PC-9 (cell line): ENCODE results near the gene TOMM6. TPM values are rescaled to one million over a fixed set of nuclear protein-coding genes. Genes with fewer than 3 reads are reported as not detected.

Experiments
- BruUV-seq: library from RNA; stranded (reverse); fragments of 400-500 nt; replicated peaks from 2 replicates; lab custom pipeline; 2021; lab: Mats Ljungman, UMichigan
- CTCF ChIA-PET: fragments of 300-600 bp; sonication (Branson Sonifier 250); formaldehyde crosslinking; loops from one replicate; lab custom pipeline; 2022; ENCODE audit warnings: antibody characterized with exemption; lab: Charles Lee
- POLR2A ChIA-PET: fragments of 300-600 bp; sonication (Branson Sonifier 250); formaldehyde crosslinking; loops from one replicate; lab custom pipeline; 2022; ENCODE audit warnings: antibody characterized with exemption; ENCODE audit not compliant: unreplicated experiment; lab: Charles Lee
- DNase-seq, 2 experiments: peaks; one replicate each; pipeline versions ENCODE4 v3.0.0 to v3.0.0-alpha.2; 2015 to 2022; ENCODE audit warnings: mixed read lengths in 1 of 2
- H2AFZ ChIP-seq: fragments of 200-600 bp; sonication (generic); 2 replicates; pipeline ENCODE4 v1.8.1; 2017; ENCODE audit warnings: antibody characterized with exemption
- H3F3A ChIP-seq: fragments of 200-600 bp; sonication (generic); 2 replicates; pipeline ENCODE4 v1.8.1; 2017; ENCODE audit warnings: antibody characterized with exemption, mild to moderate bottlenecking, low read depth; ENCODE audit not compliant: insufficient read depth
- H3K27ac ChIP-seq: fragments of 200-600 bp; sonication (generic); 2 replicates; pipeline ENCODE4 v1.6.1; 2016; ENCODE audit warnings: mixed run types
- H3K27me3 ChIP-seq: fragments of 200-600 bp; sonication (generic); 2 replicates; pipeline ENCODE4 v1.6.1; 2016; ENCODE audit warnings: low read depth, mixed run types; ENCODE audit not compliant: insufficient read depth
- H3K36me3 ChIP-seq: fragments of 200-600 bp; sonication (generic); 2 replicates; pipeline ENCODE4 v1.6.1; 2016; ENCODE audit warnings: low read depth, mixed run types
- H3K4me1 ChIP-seq: fragments of 200-600 bp; sonication (generic); replicated peaks from 2 replicates; pipeline ENCODE4 v1.6.1; 2016; ENCODE audit warnings: mixed run types; ENCODE audit not compliant: insufficient read depth
- H3K4me2 ChIP-seq: fragments of 200-600 bp; sonication (generic); 2 replicates; pipeline ENCODE4 v1.6.1; 2017; ENCODE audit warnings: mixed run types
- H3K4me3 ChIP-seq: fragments of 200-600 bp; sonication (generic); 2 replicates; pipeline ENCODE4 v1.6.1; 2016; ENCODE audit warnings: mixed run types
- H3K79me2 ChIP-seq: fragments of 200-600 bp; sonication (generic); 2 replicates; pipeline ENCODE4 v1.6.1; 2017; ENCODE audit warnings: low read depth, mixed run types
- H3K9me2 ChIP-seq: fragments of 200-600 bp; sonication (generic); 2 replicates; pipeline ENCODE4 v1.8.1; 2017; ENCODE audit warnings: mild to moderate bottlenecking; ENCODE audit not compliant: insufficient read depth
- H3K9me3 ChIP-seq: fragments of 200-600 bp; sonication (generic); 2 replicates; pipeline ENCODE4 v1.8.1; 2016; ENCODE audit warnings: low read depth; ENCODE audit not compliant: insufficient read depth
- H4K20me1 ChIP-seq: fragments of 200-600 bp; sonication (generic); 2 replicates; pipeline ENCODE4 v1.8.1; 2017; ENCODE audit not compliant: insufficient read depth
- CTCF ChIP-seq: fragments of 200-600 bp; sonication (generic); conservative IDR thresholded peaks from 2 replicates; pipeline ENCODE4 v1.6.1; 2017; ENCODE audit warnings: mixed run types, antibody characterized with exemption, mild to moderate bottlenecking, moderate library complexity
- EZH2 ChIP-seq: fragments of 200-600 bp; sonication (generic); IDR thresholded peaks from 2 replicates; pipeline ENCODE4 v1.8.0; 2017; ENCODE audit warnings: antibody characterized with exemption, low read depth
- intact Hi-C: fragments of 100-400 bp; cut with micrococcal nuclease; formaldehyde crosslinking; loops from one replicate; pipeline ENCODE4 v1.10.0; 2022; ENCODE audit not compliant: unreplicated experiment
- total RNA-seq: library from RNA; stranded (reverse); gene quantifications from 2 replicates; pipeline ENCODE4 v1.2.3, GENCODE V29; 2021

TOMM6 gene
- total RNA-seq, 1 experiment from 2014 or later, result 170 TPM

GRCh38 chr6:41779336-41779735, 8.2 kb upstream of the TOMM6 start:
- H3K27ac ChIP-seq, result no peak overlapping the region
- peaks cover 27% of the 10 kb centered on the region for H3K4me1 ChIP-seq
- POLR2A ChIA-PET, result interaction anchor here (0.6 kb wide), 2 partner anchors 16 to 318 kb away, joined by 3 to 4 read pairs; no protein-coding TSS in a partner anchor
- intact Hi-C loops, result no loop called here
- H3K4me3 ChIP-seq, result peak overlapping the region; percentile 94
- peak overlapping the region; percentile 96 for H3K4me2 ChIP-seq
- no TSS peak for BruUV-seq
- no peak for DNase-seq
- H4K20me1 ChIP-seq, result no peaks in the 10 kb centered on the region
- no peaks in the 10 kb centered on the region for H3K9me2 ChIP-seq
- peaks cover 26% of the 10 kb centered on the region for H3F3A ChIP-seq
- H2AFZ ChIP-seq, result peak overlapping the region; percentile 74; the same call in 1 of the 2 replicates
- H3K27me3 ChIP-seq, result no peaks in the 10 kb centered on the region
- CTCF ChIA-PET, result interaction anchor here (0.6 to 0.9 kb wide), 4 partner anchors 69 to 1101 kb away, joined by 3 to 8 read pairs (median 4); no protein-coding TSS in a partner anchor
- no peaks in the 10 kb centered on the region for H3K79me2 ChIP-seq
- H3K9me3 ChIP-seq, result no peaks in the 10 kb centered on the region
- H3K36me3 ChIP-seq, result no peaks in the 10 kb centered on the region
- TF ChIP-seq EZH2 (no peak), CTCF (no peak)

- peak within 1 kb of the TSS; percentile 95 for H2AFZ ChIP-seq
- H3K9me2 ChIP-seq, result no peaks in the 10 kb centered on the region
- intact Hi-C loops, result loop anchor here (1.0 to 10.0 kb wide), 6 partner anchors 157 to 1097 kb away; partner anchors contain the start of genes PRPH2 and RPL7L1
- H3K27ac ChIP-seq, result peak within 1 kb of the TSS; percentile 43; the same call in 1 of the 2 replicates
- no peaks in the 10 kb centered on the region for H3K9me3 ChIP-seq
- DNase-seq, result peak; percentile 79 to 97
- peaks cover 33% of the 10 kb centered on the region for H3F3A ChIP-seq
- peak within 1 kb of the TSS; percentile 94 for H3K4me3 ChIP-seq
- no peaks in the 10 kb centered on the region for H3K27me3 ChIP-seq
- no TSS peak for BruUV-seq
- H3K36me3 ChIP-seq, result no peaks in the 10 kb centered on the region
- H3K4me1 ChIP-seq, result peaks cover 34% of the 10 kb centered on the region
- ChIA-PET CTCF (interaction anchor here (0.6 to 0.9 kb wide), 4 partner anchors 70 to 1100 kb away, joined by 3 to 8 read pairs (median 4); no protein-coding TSS in a partner anchor), POLR2A (interaction anchor here (0.6 kb wide), 2 partner anchors 17 to 318 kb away, joined by 3 to 4 read pairs; no protein-coding TSS in a partner anchor)
- H3K79me2 ChIP-seq, result no peaks in the 10 kb centered on the region
- H4K20me1 ChIP-seq, result no peaks in the 10 kb centered on the region
- TF ChIP-seq EZH2 (no peak), CTCF (peak; percentile 88)
- H3K4me2 ChIP-seq, result peak within 1 kb of the TSS; percentile 98
Observed at GRCh38 chr6:41779788-41780550, 7.5 kb upstream of the TOMM6 start, which contains the start of gene FRS3. FRS3 (minus strand) TSS chr6:41779900; CDS start chr6:41776987, 2,913 bp downstream.

- Histone ChIP-seq H3K79me2 (no peaks in the 10 kb centered on the region), H3K4me2 (peak within 1 kb of the TSS; percentile 98), H3K9me3 (no peaks in the 10 kb centered on the region), H3F3A (peaks cover 40% of the 10 kb centered on the region), H4K20me1 (no peaks in the 10 kb centered on the region), H3K4me1 (peaks cover 41% of the 10 kb centered on the region), H2AFZ (peak within 1 kb of the TSS; percentile 95), H3K36me3 (no peaks in the 10 kb centered on the region), H3K27me3 (no peaks in the 10 kb centered on the region), H3K9me2 (no peaks in the 10 kb centered on the region), H3K4me3 (peak within 1 kb of the TSS; percentile 94), H3K27ac (peak within 1 kb of the TSS; percentile 43; the same call in 1 of the 2 replicates)
- CTCF ChIA-PET, result no interaction called here
- DNase-seq, result peak; percentile 61 to 69
- TF ChIP-seq EZH2 (no peak), CTCF (no peak)
- intact Hi-C loops, result loop anchor here (1.0 to 10.0 kb wide), 6 partner anchors 157 to 1097 kb away; partner anchors contain the start of genes PRPH2 and RPL7L1
- POLR2A ChIA-PET, result interaction anchor here (0.6 kb wide), 1 partner anchor 781 kb away, joined by 3 read pairs; no protein-coding TSS in a partner anchor
- no TSS peak for BruUV-seq
Observed at GRCh38 chr6:41780551-41781365, 6.7 kb upstream of the TOMM6 start, which contains the start of gene PRICKLE4. PRICKLE4 (plus strand) TSS chr6:41780782; CDS start chr6:41783474, 2,692 bp downstream.
